KG1 (cell line): ENCODE measurements around the gene PTGIR.

Experiments
- DNase-seq: peaks from one replicate; lab custom pipeline; 2025; lab: John Stamatoyannopoulos, UW

The PTGIR gene

DNA sequence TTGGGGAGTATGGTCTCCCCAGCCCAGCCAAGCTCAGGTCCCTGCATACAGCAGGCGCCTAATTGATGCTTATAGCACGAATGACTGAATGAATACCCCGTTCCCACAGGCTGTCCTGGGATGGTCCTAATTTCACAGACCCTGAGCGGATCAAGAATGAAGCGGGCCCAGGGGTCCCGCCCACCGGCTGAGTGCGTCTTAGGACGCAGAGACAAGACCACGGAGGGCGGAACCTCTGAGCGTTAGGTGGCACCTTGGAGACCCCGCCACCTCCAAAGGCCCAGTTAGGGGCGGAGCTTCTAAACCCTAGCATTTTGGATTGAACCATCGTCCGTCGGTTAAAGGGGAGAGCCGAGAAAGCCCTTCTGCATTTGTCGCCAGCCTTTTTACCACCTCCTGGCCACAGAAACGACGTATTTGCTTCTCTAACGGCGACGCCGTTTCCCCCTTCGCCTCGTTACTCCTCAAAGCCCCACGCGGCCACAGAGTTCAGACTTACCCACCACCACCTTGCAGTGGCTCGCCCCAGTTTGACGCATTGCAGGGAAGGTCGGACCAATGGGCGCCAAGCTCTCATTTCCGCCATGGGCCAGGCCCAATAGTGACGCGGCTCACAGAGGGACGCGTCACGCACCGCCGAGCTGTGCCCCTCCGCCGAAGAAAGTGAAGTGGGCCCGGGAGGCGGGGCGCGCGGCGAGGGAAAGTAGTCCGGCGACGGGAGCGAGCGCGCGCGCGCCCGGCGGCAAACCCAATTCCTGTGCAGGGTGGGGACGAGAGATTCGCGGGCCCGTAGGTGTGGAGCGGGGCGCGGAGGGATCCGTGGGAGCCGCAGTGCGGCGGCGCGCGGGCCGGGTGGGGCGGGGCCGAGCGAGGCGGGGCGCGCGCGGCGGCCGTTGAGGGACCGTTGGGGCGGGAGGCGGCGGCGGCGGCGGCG lies 24.2 kb downstream of the PTGIR start:
- DNase-seq: peak; percentile 99

DNA sequence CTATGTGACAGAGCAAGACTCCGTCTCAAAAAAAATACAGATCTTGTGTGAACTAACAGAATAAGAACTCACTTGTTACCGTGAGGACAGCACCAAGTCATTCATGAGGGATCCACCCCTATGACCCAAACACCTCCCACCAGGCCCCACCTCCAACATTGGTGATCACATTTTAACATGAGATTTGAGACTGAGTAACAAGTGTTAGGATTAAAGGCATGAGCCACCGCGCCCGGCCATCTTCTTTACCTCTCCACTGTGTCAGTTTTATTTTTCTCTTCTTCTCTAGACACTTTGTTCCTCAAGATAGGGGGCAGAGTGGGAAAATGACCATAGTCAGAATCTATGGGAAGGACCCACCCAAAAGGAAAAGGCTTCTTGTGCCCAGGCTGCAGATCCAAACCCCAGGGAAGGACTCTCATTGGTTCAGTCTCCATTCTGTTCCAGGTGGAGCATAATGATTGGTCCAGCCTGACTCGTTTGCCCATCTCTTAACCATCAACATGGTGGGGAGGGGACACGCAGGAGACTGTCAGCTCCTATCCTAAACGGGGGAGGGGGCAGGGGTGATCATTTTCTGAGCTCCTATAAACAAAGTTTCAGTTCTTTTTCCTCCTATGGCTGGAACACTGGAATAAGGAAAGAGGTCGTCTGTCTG lies 25.0 kb downstream of the PTGIR start:
- DNase-seq: no peak

DNA sequence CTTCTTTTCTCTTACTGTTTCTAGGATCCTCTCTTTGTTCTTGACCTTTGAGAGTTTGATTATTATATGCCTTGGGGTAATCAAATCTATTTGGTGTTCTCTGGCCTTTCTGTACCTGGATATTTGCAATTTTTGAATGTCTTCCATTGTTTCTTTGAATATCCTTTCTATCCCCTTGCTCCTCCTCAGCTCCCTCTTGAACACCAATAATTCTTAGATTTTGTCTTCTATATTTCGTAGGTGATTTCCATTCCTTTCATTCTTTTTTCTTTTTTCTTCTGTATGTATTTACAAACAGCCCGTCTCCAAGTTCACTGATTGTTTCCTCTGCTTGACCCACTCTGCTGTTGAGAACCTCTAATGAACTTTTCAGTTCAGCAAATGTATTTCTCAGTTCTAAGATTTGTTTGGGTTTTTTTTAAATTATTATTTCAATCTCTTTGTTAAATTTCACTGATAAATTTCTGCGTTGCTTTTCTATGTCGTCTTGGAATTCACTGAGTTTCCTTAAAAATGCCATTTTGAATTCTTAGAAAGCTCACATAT lies 26.4 kb downstream of the PTGIR start:
- no peak for DNase-seq

DNA sequence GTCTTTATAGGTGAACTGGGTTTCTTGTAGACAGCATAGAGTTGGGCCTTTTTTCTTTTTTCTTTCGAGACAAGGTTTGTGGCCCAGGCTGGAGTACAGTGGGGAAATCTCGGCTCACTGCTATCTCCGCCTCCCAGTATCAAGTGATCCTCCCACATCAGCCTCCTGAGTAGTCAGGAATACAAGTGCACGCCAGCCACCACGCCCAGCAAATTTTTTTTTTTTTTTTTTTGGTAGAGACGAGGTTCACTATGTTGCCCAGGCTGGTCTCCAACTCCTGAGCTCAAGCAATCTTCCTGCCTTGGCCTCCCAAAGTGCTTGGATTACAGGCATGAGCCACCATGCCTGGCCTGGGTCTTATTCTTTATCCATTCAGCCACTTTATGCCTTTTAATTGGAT lies 28.9 kb downstream of the PTGIR start:
- DNase-seq: no peak

DNA sequence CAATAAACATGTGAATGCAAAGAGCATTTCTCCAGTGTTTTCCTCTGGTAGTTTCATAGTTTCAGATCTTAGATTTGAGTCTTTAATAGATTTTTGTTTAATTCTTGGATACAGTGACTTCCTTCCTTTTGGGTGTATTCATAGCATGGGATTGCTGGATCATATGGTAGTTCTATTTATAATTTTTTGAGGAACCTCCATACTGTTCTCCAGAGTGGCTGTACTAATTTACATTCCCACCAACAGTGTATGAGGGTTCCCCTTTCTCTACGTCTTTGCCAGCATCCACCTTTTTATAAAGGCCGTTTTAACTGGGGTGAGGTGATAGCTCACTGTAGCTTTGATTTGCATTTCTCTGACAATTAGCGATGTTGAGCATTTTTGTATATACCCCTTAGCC lies 33.0 kb downstream of the PTGIR start:
- no peak for DNase-seq

DNA sequence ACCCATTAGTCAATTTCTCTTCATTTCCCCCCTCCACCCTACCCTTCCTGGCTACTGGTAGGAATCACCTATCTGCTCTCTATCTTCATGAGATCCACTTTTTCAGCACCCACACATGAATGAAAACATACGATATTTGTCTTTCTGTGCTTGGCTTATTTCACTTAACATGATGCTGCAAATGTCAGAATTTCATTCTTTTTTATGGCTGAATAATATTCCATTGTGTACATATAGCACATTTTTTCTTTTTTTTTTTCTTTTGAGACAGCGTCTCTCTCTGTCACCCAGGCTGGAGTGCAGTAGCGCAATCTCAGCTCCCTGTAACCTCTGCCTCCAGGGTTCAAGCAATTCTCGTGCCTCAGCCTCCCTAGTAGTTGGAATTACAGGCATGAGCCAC lies 33.6 kb downstream of the PTGIR start:
- DNase-seq: no peak

DNA sequence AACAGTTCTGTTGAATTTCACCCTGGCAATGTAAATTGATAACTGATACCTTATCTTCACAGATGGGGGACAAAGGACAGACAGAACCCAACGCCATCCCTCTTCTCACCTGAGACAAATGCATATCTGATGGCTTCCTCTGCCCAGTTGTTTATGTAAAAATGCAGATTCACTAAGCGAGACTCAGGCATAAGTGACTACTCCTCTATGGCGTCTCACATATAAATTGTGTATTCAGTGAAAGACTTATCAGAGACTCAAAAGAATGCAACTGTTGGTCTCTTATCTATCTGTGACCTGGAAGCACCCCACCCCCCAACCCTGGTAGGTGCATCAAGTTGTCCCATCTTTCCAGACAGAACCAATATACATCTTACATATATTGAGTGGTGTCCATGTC lies 37.0 kb downstream of the PTGIR start:
- DNase-seq: no peak

DNA sequence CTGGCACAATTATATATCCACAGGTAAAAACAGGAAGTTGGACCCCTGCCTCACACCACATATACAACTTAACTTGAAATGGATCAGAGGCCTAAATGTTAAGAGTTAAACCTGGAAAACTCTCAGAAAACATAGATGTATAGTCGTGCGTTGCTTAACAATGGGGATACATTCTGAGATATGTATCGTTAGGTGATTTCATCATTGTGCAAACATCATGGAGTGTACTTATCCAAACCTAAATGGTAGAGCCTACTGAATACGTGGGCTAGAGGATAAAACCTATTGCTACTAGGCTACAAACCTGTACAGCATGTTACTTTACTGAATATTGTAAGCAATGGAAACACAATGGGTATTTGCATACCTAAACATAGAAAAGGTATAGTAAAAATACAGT lies 38.6 kb downstream of the PTGIR start:
- DNase-seq: no peak

DNA sequence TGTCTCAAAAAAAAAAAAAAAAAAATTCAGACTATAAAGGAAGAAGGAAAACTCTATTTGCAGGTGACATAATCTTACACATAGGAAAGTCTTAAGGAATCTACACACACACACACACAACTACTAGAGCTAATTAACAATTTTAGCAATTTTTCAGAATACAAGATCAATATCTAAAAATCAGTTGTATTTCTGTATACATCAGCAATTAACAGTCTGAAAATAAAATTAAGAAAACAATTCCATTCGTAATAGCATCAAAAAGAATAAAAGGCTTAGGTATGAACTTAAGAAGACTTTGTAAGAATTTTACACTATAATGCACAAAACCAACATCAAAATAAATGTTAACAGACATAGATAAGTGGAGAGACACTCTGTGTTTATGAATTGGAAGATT lies 39.4 kb downstream of the PTGIR start:
- DNase-seq: no peak

DNA sequence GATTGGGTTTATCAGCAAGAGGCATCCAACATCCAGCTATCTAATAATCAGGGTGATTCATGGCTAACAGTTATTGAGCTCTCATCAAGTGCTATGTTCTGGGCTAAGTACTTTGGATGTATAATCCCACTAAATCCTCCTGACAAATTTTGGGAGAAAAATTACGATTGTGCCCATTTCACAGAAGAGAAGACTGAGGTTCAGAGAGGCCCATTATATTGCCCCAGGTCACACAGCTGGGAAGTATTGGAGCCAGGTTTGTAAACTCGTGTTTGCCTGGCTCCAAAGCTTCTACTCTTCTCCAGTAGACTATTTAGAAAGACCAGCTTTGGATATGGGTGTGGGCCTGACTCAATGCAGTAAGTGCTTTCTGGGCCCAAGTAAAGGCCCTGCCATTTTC lies 44.6 kb downstream of the PTGIR start:
- no peak for DNase-seq

DNA sequence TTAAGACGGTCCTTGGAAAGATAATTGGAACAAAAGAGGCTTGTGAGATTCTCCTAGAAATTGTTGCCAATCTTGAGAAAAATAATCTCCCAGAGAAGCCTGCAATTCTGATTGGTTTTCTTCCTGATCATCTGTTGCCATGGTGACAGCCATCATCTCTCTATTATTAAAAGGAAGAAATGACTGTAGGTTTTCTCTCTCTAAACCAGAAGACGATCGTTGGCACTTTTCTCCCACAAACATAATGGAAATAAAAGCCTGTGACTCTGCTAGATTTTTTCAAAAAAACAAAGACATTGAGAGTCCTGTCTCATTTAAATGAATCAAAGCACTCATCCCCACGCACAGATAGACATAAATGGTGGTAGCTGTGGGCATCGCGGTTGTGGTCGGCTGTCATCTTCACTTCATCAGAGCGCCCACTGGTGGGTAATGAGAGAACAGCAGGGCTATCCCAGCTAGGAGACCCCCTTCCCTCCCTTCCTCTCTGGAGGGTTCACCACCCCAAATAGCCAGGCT lies 45.5 kb downstream of the PTGIR start:
- no peak for DNase-seq

DNA sequence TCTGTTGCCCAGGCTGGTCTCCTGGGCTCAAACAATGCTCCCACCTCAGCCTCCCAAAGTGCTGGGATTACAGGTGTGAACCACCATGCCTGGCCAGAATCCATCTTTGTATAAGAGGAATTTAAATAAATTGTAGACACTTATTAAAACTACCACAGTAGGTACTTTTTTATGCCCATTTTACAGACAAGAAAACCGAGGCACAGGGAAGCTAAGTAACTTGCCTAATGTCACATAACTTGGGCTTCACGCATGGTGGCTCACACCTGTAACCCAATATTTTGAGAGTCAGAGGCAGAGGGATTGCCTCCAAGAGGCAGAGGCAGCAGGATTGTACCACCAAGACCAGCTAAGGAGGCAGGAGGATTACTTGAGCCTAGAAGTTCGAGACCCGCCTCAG lies 46.4 kb downstream of the PTGIR start:
- no peak for DNase-seq

DNA sequence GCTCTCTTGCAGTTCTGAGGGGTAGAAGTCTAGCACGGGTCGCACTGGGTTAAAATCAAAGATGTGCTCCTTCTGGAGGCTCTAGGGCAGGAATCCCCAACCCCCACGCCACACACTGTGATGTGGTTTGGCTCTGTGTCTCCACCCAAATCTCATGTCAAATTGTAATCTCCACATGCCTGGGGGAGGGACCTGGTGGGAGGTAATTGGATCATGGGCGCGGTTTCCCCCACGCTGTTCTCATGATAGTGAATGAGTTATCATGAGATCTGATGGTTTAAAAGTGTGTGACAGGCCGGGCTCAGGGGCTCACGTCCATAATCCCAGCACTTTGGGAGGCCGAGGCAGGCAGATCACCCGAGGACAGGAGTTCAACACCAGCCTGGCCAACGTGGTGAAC lies 50.4 kb downstream of the PTGIR start:
- no peak for DNase-seq

DNA sequence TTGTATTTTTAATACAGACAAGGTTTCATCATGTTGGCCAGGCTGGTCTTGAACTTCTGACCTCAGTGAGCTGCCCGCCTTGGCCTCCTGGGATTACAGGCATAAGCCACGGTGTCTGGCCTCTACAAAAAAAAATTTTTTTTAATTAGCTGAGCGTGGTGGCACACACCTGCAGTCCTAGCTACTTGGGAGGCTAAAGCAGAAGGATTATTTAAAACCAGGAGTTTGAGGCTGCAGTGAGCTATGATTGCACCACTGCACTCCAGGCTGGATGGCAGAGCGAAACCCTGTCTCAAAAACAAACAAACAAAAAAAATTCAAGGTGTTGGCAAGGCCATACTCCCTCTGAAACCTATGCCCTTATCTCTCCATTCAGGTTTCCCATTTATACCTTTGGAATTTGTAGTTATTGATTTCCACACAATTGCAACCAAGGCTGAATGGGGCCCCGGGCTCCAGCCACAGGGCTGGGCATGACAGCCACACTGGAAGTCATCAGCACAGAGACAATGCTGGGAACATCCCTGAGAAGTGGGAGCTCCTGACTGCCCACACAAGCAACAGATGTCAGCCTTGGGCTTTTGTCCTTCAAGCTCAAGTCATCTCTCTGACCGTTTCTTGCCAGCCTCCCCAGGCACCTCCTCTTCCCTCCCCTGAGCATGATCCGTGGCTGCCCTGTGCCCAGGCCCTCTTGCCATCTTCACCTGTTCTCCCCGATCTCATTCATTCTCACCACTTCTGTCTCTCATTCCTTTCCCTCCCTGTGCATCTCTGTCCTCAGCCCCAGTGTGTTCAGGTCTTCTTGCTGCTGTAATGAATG lies 51.0 kb downstream of the PTGIR start:
- DNase-seq: no peak

DNA sequence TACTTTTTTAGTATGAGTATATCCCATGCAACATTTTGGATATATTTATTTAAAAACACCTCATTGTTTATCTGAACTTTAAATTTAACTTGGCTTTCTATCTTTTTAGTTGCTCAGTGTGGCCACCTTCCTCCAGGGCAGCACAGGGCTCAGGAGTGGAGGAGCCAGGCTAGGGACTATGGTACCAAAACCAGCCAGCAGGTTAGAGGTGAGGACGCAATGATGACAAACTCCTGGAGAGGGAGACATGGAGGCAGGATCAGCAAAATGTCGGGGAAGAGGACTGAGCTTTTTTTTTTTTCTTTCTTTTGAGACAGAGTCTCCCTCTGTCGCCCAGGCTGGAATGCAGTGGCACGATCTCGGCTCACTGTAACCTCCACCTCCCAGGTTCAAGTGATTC lies 53.4 kb downstream of the PTGIR start:
- no peak for DNase-seq
